ENCODE results near the gene CENPP. TPM values are rescaled to one million over a fixed set of nuclear protein-coding genes. Genes with fewer than 3 reads are reported as not detected.

The CENPP gene
- total RNA-seq, 1 donor from 2014 or later = 4.3 TPM

DNA sequence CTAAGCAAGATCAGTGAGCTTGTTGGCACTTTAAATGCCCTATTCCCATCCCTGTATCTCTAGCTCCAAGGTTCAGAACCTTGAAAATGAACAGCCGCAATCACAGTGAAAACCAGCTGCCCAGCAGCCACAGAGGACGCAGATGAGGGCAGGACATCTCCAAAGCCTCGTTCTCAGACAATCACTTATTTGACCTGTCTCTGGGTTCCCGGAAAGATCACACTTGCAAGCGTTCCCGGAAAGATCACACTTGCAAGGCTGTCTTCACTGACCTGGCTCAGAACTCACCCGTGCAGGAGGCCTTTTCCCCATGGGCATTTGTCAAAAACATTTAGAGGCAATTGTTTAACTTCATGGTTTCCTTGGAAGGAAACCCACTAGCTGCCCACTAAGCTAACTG lies 318.5 kb downstream of the CENPP start:
- no peaks in the 10 kb centered on the region for H3K27me3 ChIP-seq (ENCODE audit: low read depth)
- H3K9me3 ChIP-seq = peaks cover 4% of the 10 kb centered on the region
- TF ChIP-seq, protein P1, sequence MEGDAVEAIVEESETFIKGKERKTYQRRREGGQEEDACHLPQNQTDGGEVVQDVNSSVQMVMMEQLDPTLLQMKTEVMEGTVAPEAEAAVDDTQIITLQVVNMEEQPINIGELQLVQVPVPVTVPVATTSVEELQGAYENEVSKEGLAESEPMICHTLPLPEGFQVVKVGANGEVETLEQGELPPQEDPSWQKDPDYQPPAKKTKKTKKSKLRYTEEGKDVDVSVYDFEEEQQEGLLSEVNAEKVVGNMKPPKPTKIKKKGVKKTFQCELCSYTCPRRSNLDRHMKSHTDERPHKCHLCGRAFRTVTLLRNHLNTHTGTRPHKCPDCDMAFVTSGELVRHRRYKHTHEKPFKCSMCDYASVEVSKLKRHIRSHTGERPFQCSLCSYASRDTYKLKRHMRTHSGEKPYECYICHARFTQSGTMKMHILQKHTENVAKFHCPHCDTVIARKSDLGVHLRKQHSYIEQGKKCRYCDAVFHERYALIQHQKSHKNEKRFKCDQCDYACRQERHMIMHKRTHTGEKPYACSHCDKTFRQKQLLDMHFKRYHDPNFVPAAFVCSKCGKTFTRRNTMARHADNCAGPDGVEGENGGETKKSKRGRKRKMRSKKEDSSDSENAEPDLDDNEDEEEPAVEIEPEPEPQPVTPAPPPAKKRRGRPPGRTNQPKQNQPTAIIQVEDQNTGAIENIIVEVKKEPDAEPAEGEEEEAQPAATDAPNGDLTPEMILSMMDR (IDR thresholded peaks at IDR 0.05) = no peak
- intact Hi-C loops (cut with DNase I) = no loop called here
- H3K4me3 ChIP-seq = no peak overlapping the region
- no peak for DNase-seq
- no peak overlapping the region for H3K27ac ChIP-seq
- peaks cover 100% of the 10 kb centered on the region for H3K36me3 ChIP-seq
- no peaks in the 10 kb centered on the region for H3K4me1 ChIP-seq
- no peak for ATAC-seq

- TF ChIP-seq, protein P1 (IDR thresholded peaks at IDR 0.05) = no peak
- Histone ChIP-seq H3K27me3 (ENCODE audit: low read depth) (no peaks in the 10 kb centered on the region), H3K36me3 (peaks cover 95% of the 10 kb centered on the region), H3K4me3 (no peak overlapping the region), H3K4me1 (no peaks in the 10 kb centered on the region), H3K9me3 (peaks cover 4% of the 10 kb centered on the region), H3K27ac (no peak overlapping the region)
- intact Hi-C loops (cut with DNase I) = no loop called here
- no peak for DNase-seq
- no peak for ATAC-seq
Measured at GRCh38 chr9:92645041-92645440, 319.3 kb downstream of the CENPP start.

DNA sequence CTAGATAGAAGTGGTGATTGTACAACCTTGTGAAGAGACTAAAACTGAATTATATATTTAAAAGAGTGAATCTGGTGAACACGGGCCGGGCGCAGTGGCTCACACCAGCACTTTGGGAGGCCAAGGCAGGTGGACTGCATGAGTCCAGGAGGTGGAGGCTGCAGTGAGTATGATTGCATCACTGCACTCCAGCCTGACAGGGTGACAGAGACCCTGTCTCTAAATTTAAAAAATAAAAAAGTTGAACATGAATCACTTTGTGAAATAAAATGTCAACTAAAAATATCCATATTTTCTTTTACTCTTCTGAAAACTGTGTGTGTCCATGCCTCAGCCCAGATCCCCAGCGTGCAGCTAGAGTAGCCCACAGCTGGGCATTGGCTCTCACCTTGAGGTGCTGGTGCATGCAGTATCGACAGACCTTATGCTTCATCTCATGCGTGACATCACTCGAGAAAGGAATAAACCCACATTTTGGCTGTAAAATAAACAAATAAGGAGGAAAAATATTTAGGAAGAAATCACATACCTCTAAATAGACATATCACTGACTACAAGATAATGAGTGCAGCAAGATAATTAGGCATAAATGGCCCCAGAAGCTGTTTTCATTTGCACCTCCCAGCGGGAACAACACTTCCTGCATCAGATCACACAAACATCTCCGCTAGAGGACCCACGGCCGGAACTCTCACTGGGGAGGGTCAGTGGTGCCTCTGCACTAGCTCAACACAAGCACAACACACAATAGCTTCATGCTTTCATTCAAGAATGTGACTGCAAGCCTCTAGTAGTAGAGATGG lies 322.1 kb downstream of the CENPP start:
- Histone ChIP-seq H3K27me3 (ENCODE audit: low read depth) (no peaks in the 10 kb centered on the region), H3K27ac (no peak overlapping the region), H3K4me3 (no peak overlapping the region), H3K9me3 (peaks cover 4% of the 10 kb centered on the region), H3K4me1 (no peaks in the 10 kb centered on the region), H3K36me3 (peaks cover 82% of the 10 kb centered on the region)
- intact Hi-C loops (cut with DNase I) = no loop called here
- ATAC-seq (no peak), DNase-seq (peak; percentile 16)
- TF ChIP-seq, protein P1 (IDR thresholded peaks at IDR 0.05) = no peak

DNA sequence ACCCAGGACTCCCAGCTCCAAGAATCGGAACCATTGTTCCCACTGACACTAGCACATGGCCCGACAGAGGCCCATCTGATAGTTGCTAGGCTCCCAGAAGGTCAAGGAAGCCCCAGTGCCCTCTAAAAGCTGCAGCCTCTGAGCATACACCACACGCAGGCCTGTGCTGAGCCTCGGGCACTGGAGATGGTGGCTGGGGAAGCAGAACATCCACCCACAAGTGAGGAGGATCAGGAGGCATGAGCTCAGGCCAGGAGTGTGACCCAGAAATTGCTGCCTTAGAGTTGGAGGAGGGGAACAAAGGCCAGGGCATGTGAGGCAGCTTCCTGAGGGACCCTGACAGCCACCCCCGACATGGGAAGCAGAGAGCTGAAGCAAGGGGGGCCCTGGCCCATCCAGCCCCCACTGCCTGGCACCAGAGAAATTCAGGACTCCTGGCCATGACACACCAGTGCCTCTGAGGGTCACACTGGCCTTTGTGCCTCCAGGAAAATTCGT lies 322.8 kb downstream of the CENPP start:
- Histone ChIP-seq H3K36me3 (peaks cover 79% of the 10 kb centered on the region), H3K4me1 (no peaks in the 10 kb centered on the region), H3K9me3 (peaks cover 4% of the 10 kb centered on the region), H3K4me3 (no peak overlapping the region), H3K27ac (no peak overlapping the region), H3K27me3 (ENCODE audit: low read depth) (no peaks in the 10 kb centered on the region)
- intact Hi-C loops (cut with DNase I) = no loop called here
- ATAC-seq (no peak), DNase-seq (peak; percentile 16)
- TF ChIP-seq, protein P1 (IDR thresholded peaks at IDR 0.05) = no peak

DNA sequence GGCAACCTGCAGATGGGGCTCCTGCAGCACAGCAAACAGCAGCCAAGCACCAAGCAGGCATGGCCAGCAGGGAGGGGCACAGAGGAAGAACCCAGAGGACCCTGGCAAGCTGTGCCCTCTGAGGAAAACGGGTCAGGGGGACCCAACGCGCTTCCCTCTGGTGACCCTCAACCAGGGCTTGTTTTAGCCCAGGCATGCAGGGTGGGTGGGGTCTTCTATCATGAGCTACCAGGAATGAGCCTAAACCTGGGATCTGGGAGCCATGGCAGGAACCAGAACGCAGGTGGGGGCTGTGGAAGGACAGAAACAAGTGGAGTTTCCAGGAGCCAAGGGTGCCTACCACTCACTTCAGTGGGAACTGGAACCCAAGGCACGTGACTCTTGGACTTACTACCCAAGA lies 323.3 kb downstream of the CENPP start:
- H3K4me3 ChIP-seq = no peak overlapping the region
- no peaks in the 10 kb centered on the region for H3K4me1 ChIP-seq
- no peak overlapping the region for H3K27ac ChIP-seq
- DNase-seq = peak; percentile 12
- intact Hi-C loops (cut with DNase I) = no loop called here
- no peak for ATAC-seq
- peaks cover 76% of the 10 kb centered on the region for H3K36me3 ChIP-seq
- no peaks in the 10 kb centered on the region for H3K27me3 ChIP-seq (ENCODE audit: low read depth)
- peaks cover 4% of the 10 kb centered on the region for H3K9me3 ChIP-seq
- TF ChIP-seq, protein P1 (IDR thresholded peaks at IDR 0.05) = no peak
